Stimulated activated CD8-positive, alpha-beta memory T cell treated with anti-CD3 and anti-CD28 coated beads, Interleukin-15, amount 100 ng/mL, for 4 hours (primary cell): ENCODE results near the gene ANKRD9.
"Not testable (repeated sequence)": the region's sequence is repeated elsewhere in the genome, so short reads cannot be mapped to it uniquely, and the experiment has no call there.

Experiments
- DNase-seq, 2 donors: peaks; one replicate each; pipeline ENCODE4 v3.0.0-alpha.2; 2020; ENCODE audit warnings: low read depth in 2 of 2

ANKRD9 gene, protein sequence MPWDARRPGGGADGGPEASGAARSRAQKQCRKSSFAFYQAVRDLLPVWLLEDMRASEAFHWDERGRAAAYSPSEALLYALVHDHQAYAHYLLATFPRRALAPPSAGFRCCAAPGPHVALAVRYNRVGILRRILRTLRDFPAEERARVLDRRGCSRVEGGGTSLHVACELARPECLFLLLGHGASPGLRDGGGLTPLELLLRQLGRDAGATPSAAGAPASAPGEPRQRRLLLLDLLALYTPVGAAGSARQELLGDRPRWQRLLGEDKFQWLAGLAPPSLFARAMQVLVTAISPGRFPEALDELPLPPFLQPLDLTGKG

DNA sequence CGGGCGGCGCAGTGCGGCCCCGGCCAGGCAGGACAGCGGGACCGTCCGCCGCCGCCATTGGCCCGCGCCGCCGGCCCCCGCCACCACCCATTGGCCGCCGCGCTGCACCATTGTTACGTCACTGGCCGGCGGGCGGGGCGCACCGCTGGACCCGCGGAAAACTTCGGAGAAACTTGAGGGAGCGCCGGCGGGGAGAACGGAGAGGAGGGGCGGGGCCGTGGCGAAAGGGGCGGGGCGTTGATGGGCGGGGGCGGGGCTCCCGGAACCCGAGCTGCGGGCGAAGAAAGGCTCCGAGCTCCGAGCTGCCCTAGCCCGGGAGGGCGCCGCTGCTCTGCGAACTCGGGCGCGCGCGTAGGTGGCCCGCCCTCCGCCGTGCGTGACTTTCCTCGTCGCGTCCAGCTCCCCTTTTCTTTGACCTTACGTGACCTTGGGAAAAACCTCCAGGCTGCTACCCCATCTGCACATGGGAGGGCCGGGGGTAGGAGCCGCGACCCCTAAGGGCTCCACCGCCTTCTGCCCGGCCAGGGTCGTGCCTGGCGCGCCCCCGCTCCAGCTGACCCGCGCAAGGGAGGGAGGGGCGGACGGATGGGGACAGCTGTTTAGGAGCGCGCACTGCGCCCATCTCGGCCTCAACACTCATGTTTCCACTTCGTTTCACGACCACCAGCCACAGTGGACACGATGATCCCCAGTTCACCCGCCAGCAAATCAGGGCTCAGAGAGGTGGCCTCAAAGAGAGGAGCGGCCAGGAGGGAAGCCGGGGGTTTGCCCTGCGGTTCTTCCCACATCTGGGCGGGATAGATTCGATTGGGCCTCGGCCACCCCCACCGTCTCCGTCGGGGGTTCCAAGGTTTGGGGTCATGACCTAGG, at the start of gene ANKRD9:
Gene ANKRD9 (minus strand): TSS at position 31 of the 870 bp plus-strand sequence. CDS start 1,887 bp downstream, outside the sequence.
- DNase-seq, result peak; percentile 72 to 77

DNA sequence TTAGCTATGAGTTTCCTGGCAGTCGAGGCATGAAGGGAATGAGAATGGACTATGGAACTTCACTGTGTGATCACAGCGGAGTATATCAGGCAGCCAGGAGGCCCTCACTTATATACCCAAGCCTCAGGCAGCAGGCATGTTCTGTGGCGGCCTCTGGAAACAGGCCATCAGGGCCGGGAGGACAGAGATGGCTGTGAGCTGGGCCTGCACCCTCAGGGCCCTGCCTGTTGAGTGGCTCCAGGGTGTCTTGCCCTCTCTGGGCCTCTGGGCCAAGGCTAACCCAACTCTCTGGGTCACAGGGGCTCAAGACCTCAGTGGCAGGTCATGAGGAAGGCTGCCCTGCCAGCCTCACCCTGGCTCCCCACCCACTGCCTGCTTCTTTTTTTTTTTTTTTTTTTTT, 49.0 kb upstream of the ANKRD9 start:
- no peak for DNase-seq

DNA sequence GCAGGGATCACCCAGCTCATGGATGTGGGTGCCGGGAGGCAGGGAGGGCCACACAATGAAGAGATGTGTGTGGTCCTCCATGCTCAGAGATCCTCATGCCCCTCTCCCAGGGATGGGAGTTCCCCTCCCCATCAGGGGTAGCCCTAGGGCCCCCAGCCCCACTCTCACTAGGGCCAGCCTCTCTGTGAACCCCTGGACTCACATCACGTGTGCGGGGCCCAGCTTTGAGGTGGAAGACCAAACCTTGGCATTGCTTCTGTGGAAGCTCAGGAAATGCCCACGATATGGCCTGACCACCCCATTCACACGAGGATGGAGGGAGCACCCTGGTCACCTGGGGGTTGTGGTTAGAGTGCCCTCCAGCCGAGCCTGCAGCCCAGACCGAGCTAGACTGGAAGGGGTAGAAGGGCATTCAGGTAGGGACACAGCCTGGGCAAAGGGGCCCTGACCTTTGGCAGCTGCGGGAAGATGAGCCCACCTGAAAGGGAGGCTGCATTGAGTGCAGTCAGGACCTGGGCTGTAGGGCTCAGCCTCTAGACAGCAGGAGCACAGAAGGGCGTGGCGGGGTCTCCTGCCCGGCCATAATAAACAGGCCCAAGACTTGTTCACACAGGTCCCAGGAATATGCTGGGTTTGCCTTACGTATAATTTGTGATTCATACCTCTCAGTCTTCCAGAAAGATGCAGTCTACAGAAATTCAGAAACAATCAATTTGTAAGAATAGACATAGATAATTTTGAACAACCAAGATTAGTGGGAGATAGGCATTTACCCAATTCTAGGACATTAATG, 48.1 kb upstream of the ANKRD9 start:
- no peak for DNase-seq

DNA sequence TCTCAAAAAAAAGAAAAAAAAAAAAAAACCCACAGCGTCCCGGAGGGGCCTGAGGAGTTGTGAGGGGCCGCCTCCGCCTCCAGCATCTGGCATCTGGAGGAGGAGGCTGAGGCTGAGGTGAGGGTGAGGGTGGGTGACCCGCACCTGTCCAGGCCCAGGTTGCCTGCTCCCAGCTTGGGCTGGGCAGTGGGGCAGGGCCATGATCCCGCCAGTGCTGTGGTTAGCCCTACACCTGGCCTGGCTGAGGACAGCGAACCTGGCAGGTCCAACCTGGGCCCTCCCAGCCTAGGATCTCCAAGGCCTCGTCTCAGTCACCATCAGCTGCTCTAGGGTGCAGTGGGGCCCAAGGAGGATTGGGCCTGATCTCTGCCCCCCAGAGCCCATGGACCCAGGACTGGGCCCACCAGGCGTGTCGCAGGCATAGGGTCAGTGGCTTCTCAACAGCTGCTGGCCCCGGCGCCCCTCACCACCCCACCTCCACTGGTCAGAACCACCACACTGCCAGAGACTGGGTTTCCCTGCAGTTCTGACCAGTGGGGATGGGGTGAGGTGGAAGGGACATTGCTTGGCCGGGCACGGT, 46.6 kb upstream of the ANKRD9 start:
- no peak for DNase-seq

DNA sequence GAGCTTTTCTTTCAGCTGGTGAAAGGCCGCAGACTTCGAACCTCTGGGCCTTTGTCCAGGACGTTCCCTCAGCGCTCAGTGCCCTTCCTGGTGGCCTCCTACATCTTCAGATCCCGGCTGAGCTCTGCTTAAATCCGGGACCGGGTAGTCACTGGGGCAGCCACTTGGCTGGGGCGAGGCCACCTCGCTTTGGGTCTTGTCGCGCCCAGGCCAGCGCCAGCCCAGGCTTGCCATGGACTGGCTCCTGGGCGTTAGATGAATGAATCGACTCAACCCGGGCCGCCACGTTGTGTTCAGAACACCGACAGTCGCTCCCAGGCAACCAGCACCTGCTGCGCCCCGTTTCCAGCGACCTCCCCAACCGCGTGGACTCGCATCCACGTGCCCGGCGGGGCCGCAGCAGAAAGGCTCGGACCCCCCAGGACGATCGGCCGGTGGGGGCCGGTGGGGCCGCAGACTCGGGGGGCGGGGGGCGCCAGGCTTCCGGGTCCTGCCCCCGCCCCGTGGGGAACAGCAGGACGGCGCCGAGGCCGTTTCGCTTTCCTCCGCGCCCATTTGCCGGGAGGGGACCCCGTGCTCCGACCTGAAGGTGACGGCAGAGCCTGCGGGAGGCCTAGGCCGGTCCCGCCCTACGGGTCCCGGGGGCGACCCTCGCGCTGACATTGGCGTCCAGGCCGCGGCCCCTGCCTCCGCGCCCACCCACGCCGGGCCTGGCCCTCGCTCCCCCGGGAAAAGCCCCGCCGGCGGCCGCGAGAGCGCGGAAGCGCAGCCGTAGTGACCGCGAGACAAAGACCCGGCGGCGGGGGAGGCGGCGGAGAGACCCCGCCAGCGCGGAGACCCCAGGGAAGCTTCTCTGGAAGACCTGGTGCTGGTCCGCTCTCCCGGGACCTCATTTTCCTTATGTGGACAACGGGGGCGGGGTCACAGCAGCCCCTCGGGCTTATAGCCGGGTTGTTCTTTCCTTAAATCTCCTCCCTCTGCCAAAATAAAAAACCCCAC, 45.5 kb upstream of the ANKRD9 start:
- peak; percentile 33 to 35 for DNase-seq

DNA sequence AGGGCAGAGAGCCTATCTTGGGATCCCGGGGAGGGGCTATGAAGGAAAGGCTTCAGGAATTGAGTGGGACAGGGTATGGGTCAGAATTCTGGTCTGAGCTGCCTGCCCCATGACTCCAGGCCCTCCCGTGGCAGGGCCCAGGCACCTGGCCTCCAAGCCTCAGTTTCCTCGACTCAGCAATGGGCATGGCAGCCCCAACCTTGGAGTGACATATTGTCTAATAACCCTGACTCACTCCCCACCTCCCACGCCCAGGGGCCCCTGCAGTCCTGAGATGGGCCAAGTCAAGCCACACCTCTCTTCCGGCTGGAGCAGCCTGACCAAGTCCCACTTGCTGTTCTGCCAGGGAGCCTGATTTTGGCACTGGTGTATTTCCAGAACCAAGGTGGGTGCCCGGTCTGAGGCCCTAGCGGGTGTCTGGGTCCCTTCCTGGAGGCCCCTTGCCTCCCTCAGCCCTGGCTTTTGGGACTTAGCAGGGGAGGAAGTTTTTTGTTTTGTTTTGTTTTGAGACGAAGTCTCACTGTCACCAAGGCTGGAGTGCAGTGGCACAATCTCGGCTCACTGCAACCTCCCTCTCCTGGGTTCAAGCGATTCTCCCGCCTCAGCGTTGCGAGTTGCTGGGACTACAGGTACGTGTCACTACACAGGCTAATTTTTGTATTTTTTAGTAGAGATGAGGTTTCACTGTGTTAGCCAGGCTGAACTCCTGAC, 42.6 kb upstream of the ANKRD9 start:
- no peak for DNase-seq

DNA sequence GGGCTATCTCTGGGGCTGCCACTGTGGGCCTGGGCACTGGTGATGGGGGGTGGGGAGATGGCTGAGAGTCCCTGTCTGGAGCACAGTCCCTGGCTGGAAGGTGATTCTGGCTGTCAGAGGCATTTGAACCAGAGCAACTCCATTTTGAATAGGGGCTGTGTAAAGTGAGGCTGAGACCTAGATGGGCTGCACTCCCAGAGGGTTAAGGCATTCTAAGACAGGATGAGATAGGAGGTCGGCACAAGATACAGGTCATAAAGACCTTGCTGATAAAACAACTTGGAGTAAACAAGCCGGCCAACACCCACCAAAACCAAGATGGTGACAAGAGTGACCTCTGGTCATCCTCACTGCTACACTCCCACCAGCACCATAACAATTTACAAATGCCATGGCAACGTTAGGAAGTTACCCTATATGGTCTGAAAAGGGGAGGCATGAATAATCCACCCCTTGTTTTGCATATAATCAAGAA, 41.4 kb upstream of the ANKRD9 start:
- DNase-seq, result not testable (repeated sequence)

DNA sequence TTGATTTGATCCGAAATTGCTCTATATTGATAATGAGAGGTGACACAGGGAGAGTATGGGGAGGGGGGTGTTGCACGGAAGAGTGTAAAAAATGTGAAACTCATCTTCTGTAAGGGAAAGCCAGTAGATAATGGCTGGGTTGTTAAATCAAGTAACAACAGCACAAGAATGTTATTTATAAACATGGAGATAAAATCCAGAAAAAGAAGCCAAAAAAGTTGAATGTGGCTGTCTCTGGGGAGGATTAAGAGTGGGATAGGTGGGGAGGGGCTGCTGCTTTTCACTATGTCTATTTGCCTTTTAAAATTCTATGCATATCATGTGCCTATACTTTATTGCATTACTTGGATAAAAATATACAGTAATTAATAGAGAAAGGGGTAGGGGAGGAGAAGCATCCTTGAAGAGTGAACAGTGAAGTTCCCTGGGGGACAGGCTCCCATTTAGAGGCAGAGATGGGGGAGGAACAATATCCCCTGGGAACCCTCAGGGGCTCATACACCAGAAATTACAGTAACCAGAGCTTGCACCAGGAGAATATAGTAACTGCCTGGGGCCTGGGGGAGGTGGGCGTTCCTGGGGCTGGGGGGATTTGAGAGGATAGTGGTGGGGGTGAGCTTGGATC, 39.2 kb upstream of the ANKRD9 start:
- no peak for DNase-seq

DNA sequence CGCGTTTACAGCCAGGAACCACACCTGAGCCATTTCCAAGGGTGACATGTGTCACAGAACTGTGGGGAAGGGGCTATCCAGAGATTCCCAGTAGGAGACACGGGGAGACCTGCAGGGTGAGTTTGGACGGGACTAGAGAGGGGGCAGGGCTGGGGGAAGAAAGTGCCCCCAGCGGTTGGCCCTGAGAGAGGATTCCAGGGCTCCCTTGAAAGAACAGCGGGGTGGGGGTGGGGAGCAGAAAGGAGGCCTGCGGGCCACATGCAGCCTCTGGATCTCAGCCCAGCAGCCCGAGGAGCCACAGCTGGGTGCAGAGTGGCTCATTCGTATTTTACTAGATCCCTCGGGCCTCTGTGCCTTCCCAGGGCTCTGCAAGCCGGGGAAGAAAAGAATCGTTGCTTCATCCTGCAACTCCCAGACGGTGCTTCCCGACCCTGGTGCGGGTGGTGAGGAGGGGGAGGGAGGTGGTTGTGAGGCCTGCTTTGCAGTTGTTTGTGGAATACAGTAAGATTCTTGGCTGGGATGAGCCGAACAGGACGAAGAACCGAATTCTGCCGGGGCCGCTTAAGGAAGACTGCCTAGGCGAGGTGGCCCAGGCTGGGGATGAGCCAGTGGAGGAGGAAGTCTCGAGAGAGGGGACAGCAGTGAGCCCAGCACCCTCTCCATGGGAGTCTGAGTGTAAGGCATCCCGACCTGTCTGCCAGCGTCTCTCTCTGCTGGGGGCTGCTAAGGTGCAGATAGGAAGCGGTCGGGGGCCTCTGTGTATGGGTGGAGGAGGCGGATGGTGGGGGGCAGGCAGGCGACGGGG, 36.1 kb upstream of the ANKRD9 start:
- DNase-seq, result no peak

DNA sequence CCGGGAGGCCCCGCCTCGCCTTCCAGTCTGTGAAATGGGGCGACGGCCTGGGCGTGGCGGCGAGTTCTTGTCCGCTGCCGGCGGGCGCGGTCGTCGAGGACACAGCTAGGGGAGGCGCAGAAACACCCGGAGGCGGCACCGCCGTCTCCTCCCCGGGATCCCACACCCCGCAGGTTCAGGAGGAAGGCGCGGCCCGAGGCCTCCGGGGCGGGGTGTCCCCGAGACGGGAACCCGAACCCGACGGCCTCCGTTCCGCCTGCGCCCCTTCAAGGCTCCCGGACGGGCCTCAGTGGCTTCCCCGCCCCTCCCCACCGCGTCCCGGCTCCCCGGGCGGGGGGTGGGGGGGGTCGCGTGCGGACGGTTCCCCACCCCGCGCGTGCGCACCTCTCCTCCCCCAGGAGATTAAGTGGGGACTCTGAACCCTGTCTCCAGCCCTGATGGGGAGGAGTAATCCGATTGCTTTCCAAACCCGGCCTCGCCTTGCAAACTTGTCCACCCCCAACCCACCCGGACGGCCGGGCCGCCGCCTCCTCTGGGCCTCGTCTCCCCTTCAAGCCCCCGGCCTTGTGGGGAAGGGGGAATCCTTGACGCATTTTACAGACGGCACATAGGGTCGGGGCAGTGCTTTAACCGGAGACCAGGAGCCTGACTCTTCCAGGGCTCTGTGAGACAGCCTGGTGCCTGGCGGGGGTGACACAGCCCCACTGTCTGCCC, 35.3 kb upstream of the ANKRD9 start:
- no peak for DNase-seq

DNA sequence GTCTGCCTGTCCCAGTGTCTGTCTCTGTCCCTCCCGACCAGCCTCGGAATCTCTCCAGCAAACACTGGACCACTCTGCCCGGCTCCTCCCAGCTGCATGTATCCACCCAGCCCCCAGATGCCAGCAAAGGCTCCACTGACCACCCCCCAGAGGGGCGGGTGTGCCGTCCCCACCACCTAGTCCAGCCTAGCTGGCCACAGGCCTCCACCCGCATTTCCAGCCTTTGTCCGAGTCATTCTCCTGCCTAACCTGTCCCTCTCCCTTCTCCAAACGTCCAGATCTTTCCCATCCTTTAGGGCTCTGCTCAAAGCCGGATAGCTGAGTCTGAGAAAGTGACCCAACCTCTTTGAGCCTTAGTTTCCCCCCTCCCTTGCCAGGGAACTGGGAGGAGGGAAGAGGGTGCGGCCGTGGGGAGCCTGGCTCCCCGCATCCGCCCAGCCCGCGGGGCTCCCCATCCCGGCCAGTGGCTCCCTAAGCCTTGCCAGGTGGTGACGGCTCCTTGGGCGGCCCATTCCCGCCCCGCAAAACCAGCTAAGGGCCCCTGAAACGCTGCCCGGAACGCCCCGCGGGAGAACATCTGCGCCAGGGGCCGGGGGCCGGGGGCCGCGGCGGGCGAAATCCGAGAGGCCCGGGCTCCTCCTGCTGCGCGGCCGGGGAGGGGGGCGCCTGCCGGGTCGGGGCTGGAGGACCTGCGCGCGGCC, 34.6 kb upstream of the ANKRD9 start:
- no peak for DNase-seq

DNA sequence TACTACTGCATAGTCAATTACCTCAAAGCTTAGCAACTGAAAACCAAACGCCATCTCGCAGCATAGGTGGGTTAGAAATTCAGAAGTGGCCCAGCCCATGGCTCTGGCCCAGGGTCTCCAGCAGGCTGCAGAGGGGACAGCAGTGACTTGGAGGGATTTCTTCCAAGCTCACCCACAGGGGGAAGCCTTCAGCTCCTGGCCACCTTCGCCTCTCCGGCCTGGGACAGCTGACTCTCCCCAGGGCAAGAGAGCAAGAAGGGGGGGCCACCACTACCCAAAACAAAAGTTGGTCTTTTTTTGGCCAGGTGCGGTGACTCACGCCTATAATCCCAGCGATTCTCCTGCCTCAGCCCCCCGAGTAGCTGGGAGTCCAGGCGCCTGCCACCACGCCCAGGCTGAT, 32.2 kb upstream of the ANKRD9 start:
- no peak for DNase-seq

DNA sequence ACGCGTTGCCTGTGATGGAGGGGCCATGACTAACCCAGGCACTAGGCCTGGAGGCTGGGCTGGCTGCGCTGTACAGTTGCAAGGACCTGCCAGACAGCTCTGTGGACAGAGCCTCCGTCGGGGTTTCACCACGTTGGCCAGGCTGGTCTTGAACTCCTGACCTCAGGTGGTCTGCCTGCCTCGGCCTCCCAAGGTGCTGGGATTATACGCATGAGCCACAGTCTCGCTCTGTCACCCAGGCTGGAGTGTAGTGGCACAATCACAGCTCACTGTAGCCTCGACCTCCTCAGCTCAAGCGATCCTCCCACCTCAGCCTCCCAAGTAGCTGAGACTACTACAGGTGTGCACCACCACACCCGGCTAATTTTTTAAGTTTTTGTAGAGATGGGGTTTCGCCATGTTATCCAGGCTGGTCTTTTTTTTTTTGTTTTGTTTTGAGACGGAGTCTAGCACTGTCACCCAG, 31.5 kb upstream of the ANKRD9 start:
- not testable (repeated sequence) for DNase-seq

DNA sequence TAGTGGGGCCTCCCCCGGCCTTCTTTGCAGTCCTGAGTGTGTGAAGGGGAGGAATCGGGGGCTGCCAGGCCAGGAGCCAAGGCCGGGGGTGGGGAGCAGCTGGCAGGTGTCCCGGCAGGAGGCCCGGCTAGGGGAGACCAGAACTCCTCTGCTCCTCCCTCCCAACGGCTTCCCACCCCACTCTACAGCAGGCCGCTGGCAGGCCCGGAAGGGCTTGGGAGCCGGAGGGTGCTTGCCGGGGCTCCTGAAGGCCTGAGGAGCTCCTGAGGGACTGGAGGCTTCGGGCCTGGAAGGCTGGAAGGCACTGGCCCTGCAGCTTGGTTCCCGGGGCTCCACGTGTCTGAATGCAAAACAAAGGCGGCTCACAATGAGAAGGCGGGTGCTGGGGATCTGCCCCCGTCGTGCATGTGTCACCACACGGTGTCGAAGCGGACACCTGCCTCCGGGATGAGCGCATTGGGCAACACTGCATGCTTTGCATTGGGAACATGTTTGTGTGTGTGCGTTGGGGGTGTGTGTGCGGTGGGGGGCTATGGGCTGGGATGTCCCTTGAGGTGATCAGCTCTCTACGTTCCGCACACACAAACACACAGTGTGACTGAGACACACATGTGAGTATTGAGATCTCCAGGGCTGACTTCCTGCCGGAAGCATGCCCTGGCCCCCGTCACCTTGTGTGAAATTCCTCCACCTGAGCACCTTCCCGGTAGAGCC, 30.9 kb upstream of the ANKRD9 start:
- DNase-seq, result no peak

DNA sequence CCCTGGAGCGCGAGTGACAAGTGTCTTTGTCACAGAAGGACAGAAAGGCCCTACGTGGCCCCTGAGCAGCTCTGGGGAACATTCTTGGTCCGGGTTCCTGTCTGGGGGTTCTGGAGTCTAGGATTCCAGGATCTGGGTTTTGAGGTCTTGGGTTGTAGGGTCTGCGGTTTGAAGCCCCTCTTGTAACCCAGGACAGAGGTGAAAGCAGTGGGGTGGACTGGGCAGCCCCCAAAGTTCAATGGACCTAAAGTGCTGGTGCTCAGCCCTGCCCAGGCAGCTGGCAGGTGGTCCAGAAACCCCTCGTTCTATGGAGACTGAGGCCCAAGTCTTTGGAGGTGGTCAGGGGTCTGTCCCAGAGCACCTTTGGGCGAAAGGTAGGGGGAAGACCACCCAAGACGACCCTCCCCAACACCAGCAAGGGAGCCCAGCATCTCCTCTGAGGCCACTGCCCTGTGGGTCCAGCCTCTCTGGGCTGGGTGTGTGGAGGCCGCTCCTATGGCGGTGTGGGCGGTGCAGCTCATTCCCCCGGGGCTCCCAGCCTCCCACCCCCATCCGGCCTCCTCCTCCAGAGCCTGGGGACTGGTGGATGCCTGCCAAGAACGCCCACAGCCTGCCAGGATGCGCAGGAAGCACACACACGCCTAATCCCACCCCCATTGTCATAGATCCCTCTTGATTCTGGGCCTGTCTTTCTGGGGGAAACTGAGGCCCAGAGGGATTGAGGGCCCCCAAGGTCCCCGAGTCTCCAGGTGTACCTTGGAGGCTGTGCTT, 30.2 kb upstream of the ANKRD9 start:
- no peak for DNase-seq
